ENCODE data around the gene UGT1A7. TPM values are rescaled to one million over a fixed set of nuclear protein-coding genes. Genes with fewer than 3 reads are reported as not detected.

UGT1A7 gene
- total RNA-seq, 4 donors from 2014 or later, result 3.4 to 55.3 (median 18.2) TPM

DNA sequence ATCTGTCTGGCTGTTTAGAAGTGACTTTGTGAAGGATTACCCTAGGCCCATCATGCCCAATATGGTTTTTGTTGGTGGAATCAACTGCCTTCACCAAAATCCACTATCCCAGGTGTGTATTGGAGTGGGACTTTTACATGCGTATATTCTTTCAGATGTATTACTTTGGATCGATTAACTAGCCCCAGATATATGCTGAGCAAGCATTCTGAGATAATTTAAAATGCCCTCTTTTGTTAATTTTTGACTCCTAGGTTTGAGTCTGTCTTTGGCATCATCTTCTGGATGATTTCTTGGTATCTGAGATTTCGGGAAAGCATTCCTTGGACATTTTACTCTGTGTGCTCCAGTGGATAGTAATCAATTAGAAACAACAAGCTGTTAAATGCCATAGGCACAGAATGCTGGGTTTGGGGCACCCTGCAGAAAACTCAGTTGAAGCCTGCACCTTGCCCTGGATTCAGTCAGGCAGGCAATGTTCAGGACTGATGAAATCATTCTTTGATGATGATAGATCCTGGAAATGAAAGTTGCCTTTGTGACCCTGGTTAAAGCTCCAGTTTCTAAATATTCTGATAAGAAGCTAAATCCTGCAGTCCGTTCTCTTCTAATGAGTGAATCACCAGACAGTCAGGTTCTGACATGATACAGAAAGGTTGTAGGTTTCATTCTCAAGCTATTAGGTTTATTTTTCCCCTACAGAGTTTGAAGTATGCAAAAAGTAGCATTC lies 79.5 kb downstream of the UGT1A7 start:
- Histone ChIP-seq H3K4me3 (no peak overlapping the region), H3K36me3 (no peaks in the 10 kb centered on the region), H3K9me3 (no peaks in the 10 kb centered on the region), H3K27ac (no peak overlapping the region), H3K27me3 (no peaks in the 10 kb centered on the region), H3K4me1 (peaks cover 0 to 36% (median 9%) of the 10 kb centered on the region in 4 donors)
- TF ChIP-seq EP300 (IDR thresholded peaks at IDR 0.05; ENCODE audit: low read depth) (no peak), POLR2AphosphoS5 (IDR thresholded peaks at IDR 0.05) (no peak), POLR2A (IDR thresholded peaks at IDR 0.05) (no peak)
- TF ChIP-seq, protein P1, sequence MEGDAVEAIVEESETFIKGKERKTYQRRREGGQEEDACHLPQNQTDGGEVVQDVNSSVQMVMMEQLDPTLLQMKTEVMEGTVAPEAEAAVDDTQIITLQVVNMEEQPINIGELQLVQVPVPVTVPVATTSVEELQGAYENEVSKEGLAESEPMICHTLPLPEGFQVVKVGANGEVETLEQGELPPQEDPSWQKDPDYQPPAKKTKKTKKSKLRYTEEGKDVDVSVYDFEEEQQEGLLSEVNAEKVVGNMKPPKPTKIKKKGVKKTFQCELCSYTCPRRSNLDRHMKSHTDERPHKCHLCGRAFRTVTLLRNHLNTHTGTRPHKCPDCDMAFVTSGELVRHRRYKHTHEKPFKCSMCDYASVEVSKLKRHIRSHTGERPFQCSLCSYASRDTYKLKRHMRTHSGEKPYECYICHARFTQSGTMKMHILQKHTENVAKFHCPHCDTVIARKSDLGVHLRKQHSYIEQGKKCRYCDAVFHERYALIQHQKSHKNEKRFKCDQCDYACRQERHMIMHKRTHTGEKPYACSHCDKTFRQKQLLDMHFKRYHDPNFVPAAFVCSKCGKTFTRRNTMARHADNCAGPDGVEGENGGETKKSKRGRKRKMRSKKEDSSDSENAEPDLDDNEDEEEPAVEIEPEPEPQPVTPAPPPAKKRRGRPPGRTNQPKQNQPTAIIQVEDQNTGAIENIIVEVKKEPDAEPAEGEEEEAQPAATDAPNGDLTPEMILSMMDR (IDR thresholded peaks at IDR 0.05), result no peak
- DNase-seq, result no peak
- intact Hi-C loops (cut with DNase I; ENCODE audit: low total_unique reads), result no loop called here
- WGBS, 2 donors (ENCODE audit: low coverage in 1 of 2), result 77 to 83% methylated on average over 3 to 4 of the region's 4 CpGs
- in situ Hi-C loops (cut with MboI; ENCODE audit: low pct_ligation_motif_present in 1 of 4, low pct_unique_long_range_greater_than_20kb in 1 of 4, low sequenced_read_pairs in 3 of 4), result no loop called here

DNA sequence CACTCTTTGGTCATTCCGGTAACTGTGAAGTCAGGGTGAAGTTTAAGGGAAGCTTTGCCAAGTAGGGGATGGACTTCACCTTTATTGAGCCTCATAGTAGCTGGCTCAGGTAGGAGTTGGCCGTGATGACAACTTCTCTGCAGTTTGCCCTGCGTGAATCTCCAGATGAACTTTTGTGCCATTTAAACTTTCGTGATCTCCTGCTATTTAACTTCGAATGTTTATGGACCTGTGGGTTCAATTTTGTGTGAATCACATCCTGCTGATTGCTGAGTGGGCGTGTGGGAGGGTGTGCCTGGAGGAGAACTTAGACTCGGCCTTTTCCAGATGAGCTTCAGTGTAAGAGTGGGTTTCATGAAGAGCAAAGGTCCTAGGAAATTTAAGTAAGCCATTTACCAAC lies 82.6 kb downstream of the UGT1A7 start:
- peaks cover 0 to 20% (median 7%) of the 10 kb centered on the region in 4 donors for H3K4me1 ChIP-seq
- 41% methylated on average over 7 of the region's 7 CpGs; no CpG with 5 or more reads in 1 of the 2 donors for WGBS, 2 donors (ENCODE audit: low coverage in 1 of 2)
- TF ChIP-seq POLR2AphosphoS5 (IDR thresholded peaks at IDR 0.05), result peak in 1 of 3 donors; percentile 36
- TF ChIP-seq, protein P1 (IDR thresholded peaks at IDR 0.05), result no peak
- no peak overlapping the region for H3K4me3 ChIP-seq
- intact Hi-C loops (cut with DNase I; ENCODE audit: low total_unique reads), result no loop called here
- no peaks in the 10 kb centered on the region for H3K36me3 ChIP-seq
- peak overlapping the region in 1 of 4 donors; percentile 46 for H3K27ac ChIP-seq
- in situ Hi-C loops (cut with MboI; ENCODE audit: low pct_ligation_motif_present in 1 of 4, low pct_unique_long_range_greater_than_20kb in 1 of 4, low sequenced_read_pairs in 3 of 4), result no loop called here
- DNase-seq, result peak; percentile 34
- no peaks in the 10 kb centered on the region for H3K9me3 ChIP-seq
- no peaks in the 10 kb centered on the region for H3K27me3 ChIP-seq

GRCh38 chr2:233764761-233765160 lies 83.1 kb downstream of the UGT1A7 start:
- TF ChIP-seq, protein P1 (IDR thresholded peaks at IDR 0.05), result no peak
- no peak for TF ChIP-seq POLR2A (IDR thresholded peaks at IDR 0.05)
- TF ChIP-seq POLR2AphosphoS5 (IDR thresholded peaks at IDR 0.05), result no peak
- no peak for TF ChIP-seq EP300 (IDR thresholded peaks at IDR 0.05; ENCODE audit: low read depth)

GRCh38 chr2:233766416-233766815 lies 84.7 kb downstream of the UGT1A7 start:
- DNase-seq, result peak; percentile 27
- WGBS, 2 donors (ENCODE audit: low coverage in 1 of 2), result 50 to 68% methylated on average over 1 to 4 of the region's 4 CpGs
- in situ Hi-C loops (cut with MboI; ENCODE audit: low pct_ligation_motif_present in 1 of 4, low pct_unique_long_range_greater_than_20kb in 1 of 4, low sequenced_read_pairs in 3 of 4), result no loop called here

More at GRCh38 chr2:233764761-233765160, 83.1 kb downstream of the UGT1A7 start:
- H3K27ac ChIP-seq, result peak overlapping the region in 1 of 4 donors; percentile 46
- no peak for DNase-seq
- in situ Hi-C loops (cut with MboI; ENCODE audit: low pct_ligation_motif_present in 1 of 4, low pct_unique_long_range_greater_than_20kb in 1 of 4, low sequenced_read_pairs in 3 of 4) (no loop called here), intact Hi-C loops (cut with DNase I; ENCODE audit: low total_unique reads) (no loop called here)
- no peaks in the 10 kb centered on the region for H3K36me3 ChIP-seq
- H3K4me1 ChIP-seq, result peaks cover 0 to 15% (median 6%) of the 10 kb centered on the region in 4 donors
- H3K27me3 ChIP-seq, result no peaks in the 10 kb centered on the region
- no peaks in the 10 kb centered on the region for H3K9me3 ChIP-seq
- no peak overlapping the region for H3K4me3 ChIP-seq
- 49 to 73% methylated on average over 2 to 3 of the region's 3 CpGs for WGBS, 2 donors (ENCODE audit: low coverage in 1 of 2)

More at GRCh38 chr2:233766416-233766815, 84.7 kb downstream of the UGT1A7 start:
- H3K4me3 ChIP-seq, result no peak overlapping the region
- no peak for TF ChIP-seq EP300 (IDR thresholded peaks at IDR 0.05; ENCODE audit: low read depth)
- TF ChIP-seq, protein P1 (IDR thresholded peaks at IDR 0.05), result no peak
- TF ChIP-seq POLR2AphosphoS5 (IDR thresholded peaks at IDR 0.05), result no peak
- TF ChIP-seq POLR2A (IDR thresholded peaks at IDR 0.05), result no peak
- H3K9me3 ChIP-seq, result no peaks in the 10 kb centered on the region
- H3K27ac ChIP-seq, result no peak overlapping the region
- no peaks in the 10 kb centered on the region for H3K36me3 ChIP-seq
- H3K27me3 ChIP-seq, result no peaks in the 10 kb centered on the region
- H3K4me1 ChIP-seq, result peaks cover 0 to 14% (median 4%) of the 10 kb centered on the region in 4 donors
- intact Hi-C loops (cut with DNase I; ENCODE audit: low total_unique reads), result no loop called here
